Neural progenitor cell (in vitro differentiated cells): ENCODE data around the gene PGF.

Experiments used
- CTCF ChIP-seq: fragments of 200-600 bp; sonication (generic); IDR thresholded peaks from 2 replicates; pipeline ENCODE4 v1.5.1; 2017; ENCODE audit warnings: antibody characterized with exemption, mild to moderate bottlenecking
- EZH2 ChIP-seq: fragments of 200-600 bp; sonication (generic); IDR thresholded peaks from 2 replicates; pipeline ENCODE4 v1.6.1; 2017; ENCODE audit warnings: antibody characterized with exemption, mild to moderate bottlenecking, moderate library complexity

GRCh38 chr14:74959596-74960180 is 4.3 kb upstream of the PGF start:
- TF ChIP-seq CTCF (no peak), EZH2 (no peak)
